DND-41 (cell line): ENCODE results near the gene CCDC136.

ENCODE experiments used
- ATAC-seq: fragments of 200-7000 bp; cut with Tn5 transposase; 3 replicates; pipeline ENCODE4 v1.9.1; 2021; ENCODE audit warnings: low read depth; ENCODE audit not compliant: insufficient read depth
- DNase-seq: peaks from one replicate; pipeline ENCODE4 v3.0.0-alpha.2; 2020
- H2AFZ ChIP-seq: 2 replicates; pipeline ENCODE4 v1.6.0; 2012; ENCODE audit warnings: low read depth, low read length
- H3K27ac ChIP-seq: 2 replicates; pipeline ENCODE4 v1.5.1; 2012; ENCODE audit warnings: low read length, inconsistent platforms
- H3K27me3 ChIP-seq: fragments of 200-600 bp; sonication (generic); 2 replicates; pipeline ENCODE4 v1.6.0; 2012; ENCODE audit warnings: low read length, mild to moderate bottlenecking, inconsistent platforms; ENCODE audit not compliant: insufficient read depth, poor library complexity
- H3K36me3 ChIP-seq: 2 replicates; pipeline ENCODE4 v1.5.1; 2012; ENCODE audit warnings: low read length, inconsistent platforms; ENCODE audit not compliant: insufficient read depth
- H3K4me1 ChIP-seq: 2 replicates; pipeline ENCODE4 v1.5.1; 2012; ENCODE audit warnings: mild to moderate bottlenecking, low read length; ENCODE audit not compliant: insufficient read depth
- H3K4me2 ChIP-seq: 2 replicates; pipeline ENCODE4 v1.6.0; 2012; ENCODE audit warnings: mild to moderate bottlenecking, moderate library complexity, low read length, inconsistent platforms; ENCODE audit not compliant: insufficient read depth
- H3K4me3 ChIP-seq, 2 experiments: fragments of 200-600 bp in 1 of 2; shearing (Covaris generic) in 1 of 2; 2 replicates each; pipeline ENCODE4 v1.5.1; 2012 to 2016; ENCODE audit warnings: inconsistent platforms in 2 of 2, low read length in 2 of 2, mild to moderate bottlenecking in 2 of 2, low read depth in 1 of 2, moderate library complexity in 1 of 2
- H3K79me2 ChIP-seq: 2 replicates; pipeline ENCODE4 v1.6.0; 2012; ENCODE audit warnings: low read length, inconsistent platforms; ENCODE audit not compliant: insufficient read depth
- H3K9ac ChIP-seq: 2 replicates; pipeline ENCODE4 v1.6.0; 2012; ENCODE audit warnings: low read depth, mild to moderate bottlenecking, inconsistent platforms, low read length, moderate library complexity
- H3K9me3 ChIP-seq: 2 replicates; pipeline ENCODE4 v1.5.1; 2012; ENCODE audit warnings: low read length, moderate library complexity, mild to moderate bottlenecking, inconsistent platforms; ENCODE audit not compliant: insufficient read depth, severe bottlenecking
- H4K20me1 ChIP-seq: 2 replicates; pipeline ENCODE4 v1.6.0; 2012; ENCODE audit warnings: low read length; ENCODE audit not compliant: insufficient read depth
- CTCF ChIP-seq: IDR thresholded peaks from 2 replicates; pipeline ENCODE4 v1.5.1; 2012; ENCODE audit warnings: borderline replicate concordance, low read length, moderate library complexity, mild to moderate bottlenecking; ENCODE audit not compliant: poor library complexity, severe bottlenecking; ENCODE audit errors: extremely low read depth
- EZH2 ChIP-seq: IDR thresholded peaks from 3 replicates; pipeline ENCODE4 v1.6.1; 2012; ENCODE audit warnings: borderline replicate concordance, low read depth, mild to moderate bottlenecking, moderate library complexity, low read length, inconsistent platforms; ENCODE audit not compliant: severe bottlenecking

CCDC136 gene

DNA sequence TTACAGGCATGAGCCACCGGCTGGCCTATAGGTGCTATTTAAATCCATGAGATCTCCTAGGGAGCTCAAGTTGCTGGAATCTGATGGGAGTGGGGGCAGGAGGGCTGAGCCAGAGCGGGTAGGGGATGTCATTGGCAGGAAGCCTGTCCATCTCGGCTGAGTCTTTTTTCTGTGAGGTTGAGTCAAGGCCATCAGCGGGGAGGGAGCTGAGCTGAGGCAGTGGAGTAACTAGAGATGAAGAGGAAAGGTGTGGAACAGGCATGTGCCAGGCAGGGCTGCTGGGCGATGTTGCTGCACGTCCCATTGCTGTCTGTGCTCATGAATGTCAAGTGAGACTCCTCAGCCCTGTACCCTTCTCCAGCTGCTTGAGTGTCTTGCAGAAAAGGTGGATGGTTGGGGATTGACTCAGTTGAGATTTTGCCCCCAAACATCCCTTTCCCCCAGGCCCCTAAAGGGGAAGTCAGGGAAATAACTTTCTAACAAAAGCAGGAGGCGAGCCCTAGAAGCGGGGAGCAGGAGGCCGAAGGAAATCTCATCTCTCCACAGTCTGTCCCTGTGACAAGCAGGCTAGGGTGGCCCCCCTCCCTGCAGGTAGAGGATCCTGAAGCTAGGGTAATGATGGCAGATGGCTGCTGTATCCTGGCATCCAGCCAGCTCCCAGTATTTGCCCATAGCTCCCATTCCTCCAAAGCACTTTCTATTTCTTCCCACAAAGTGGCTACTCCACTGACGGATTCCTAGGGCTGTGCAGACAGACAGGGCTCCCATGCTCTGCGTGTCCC lies 76.3 kb downstream of the CCDC136 start:
- no peak overlapping the region for H2AFZ ChIP-seq
- H3K27ac ChIP-seq, result no peak overlapping the region
- no peak for DNase-seq

DNA sequence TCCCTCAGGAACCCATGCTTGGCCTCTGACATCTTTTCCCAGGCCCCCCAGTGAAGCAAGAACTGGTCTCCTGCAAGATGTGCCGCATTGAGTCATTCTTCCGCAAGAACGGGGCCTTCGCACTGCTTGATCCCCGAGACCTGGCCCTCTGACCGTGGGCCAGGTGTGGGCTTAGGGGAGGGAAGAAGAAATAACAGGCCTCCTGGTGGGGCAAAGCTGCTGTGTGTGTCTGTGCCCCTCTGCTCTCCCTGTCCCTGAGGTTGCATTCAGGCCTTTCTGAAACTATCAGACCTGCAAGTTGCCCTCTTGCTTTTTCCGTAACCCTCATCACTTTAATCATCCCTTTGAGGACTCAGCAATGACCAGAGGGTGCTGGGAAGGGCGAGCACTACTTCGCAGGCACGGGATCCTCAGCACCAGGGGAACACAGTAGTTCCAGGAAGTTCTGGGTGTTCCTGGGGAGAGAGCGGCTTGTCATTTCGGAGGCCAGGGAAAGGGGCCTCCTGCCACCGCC lies 76.9 kb downstream of the CCDC136 start:
- no peak for TF ChIP-seq EZH2
- no peak for TF ChIP-seq CTCF
- no peak overlapping the region for H3K9ac ChIP-seq
- peaks cover 18% of the 10 kb centered on the region for H3K4me1 ChIP-seq
- ATAC-seq (no peak), DNase-seq (no peak)
- peaks cover 22% of the 10 kb centered on the region for H3K36me3 ChIP-seq
- no peak overlapping the region for H3K4me2 ChIP-seq
- no peak overlapping the region for H3K27ac ChIP-seq
- H3K4me3 ChIP-seq, result no peak overlapping the region
- H4K20me1 ChIP-seq, result peaks cover 27% of the 10 kb centered on the region
- no peak overlapping the region for H2AFZ ChIP-seq
- no peaks in the 10 kb centered on the region for H3K27me3 ChIP-seq
- H3K79me2 ChIP-seq, result peaks cover 14% of the 10 kb centered on the region
- no peaks in the 10 kb centered on the region for H3K9me3 ChIP-seq

More for the DNA sequence above, 76.3 kb downstream of the CCDC136 start:
- Histone ChIP-seq H3K9me3 (no peaks in the 10 kb centered on the region), H3K27me3 (no peaks in the 10 kb centered on the region), H3K4me3 (no peak overlapping the region), H4K20me1 (peaks cover 29% of the 10 kb centered on the region), H3K9ac (no peak overlapping the region), H3K79me2 (peaks cover 20% of the 10 kb centered on the region), H3K4me1 (peaks cover 22% of the 10 kb centered on the region), H3K4me2 (no peak overlapping the region), H3K36me3 (peaks cover 23% of the 10 kb centered on the region)
- TF ChIP-seq CTCF (no peak), EZH2 (no peak)
- no peak for ATAC-seq

GRCh38 chr7:128869138-128869943 lies 77.6 kb downstream of the CCDC136 start:
- DNase-seq (peak; percentile 34), ATAC-seq (peak; percentile 82)
- Histone ChIP-seq H3K4me2 (peak overlapping the region; percentile 57), H3K9ac (peak overlapping the region; percentile 46), H3K27me3 (no peaks in the 10 kb centered on the region), H3K27ac (no peak overlapping the region), H3K9me3 (no peaks in the 10 kb centered on the region), H4K20me1 (peaks cover 25% of the 10 kb centered on the region), H3K4me1 (peaks cover 12% of the 10 kb centered on the region), H3K4me3 (peak overlapping the region in 1 of 2 experiments; percentile 44; a peak in 2 of 4 replicates), H3K79me2 (peaks cover 7% of the 10 kb centered on the region), H2AFZ (peak overlapping the region; percentile 26), H3K36me3 (peaks cover 22% of the 10 kb centered on the region)
- TF ChIP-seq CTCF (peak; percentile 7), EZH2 (no peak)
